ENCODE results near the gene PDZRN4.

GRCh38 chr12:41250748-41251147 lies 62.6 kb downstream of the PDZRN4 start:
- no peak for TF ChIP-seq POLR2A (IDR thresholded peaks at IDR 0.05)
- no peak for TF ChIP-seq POLR2AphosphoS5 (IDR thresholded peaks at IDR 0.05)

Measured in stomach (tissue), 4 donors.